K562 (cell line): Measurements from ENCODE around the gene GPSM3. TPM values are rescaled to one million over a fixed set of nuclear protein-coding genes. Genes with fewer than 3 reads are reported as not detected.

Experiments
- BRCA1 ChIP-seq, 2 experiments: fragments of 450-650 bp in 1 of 2; sonication (generic) in 1 of 2; formaldehyde crosslinking in 1 of 2; IDR thresholded peaks; 2 replicates each; pipeline versions ENCODE4 v1.5.0 to v1.6.1; 2017 to 2020; ENCODE audit warnings: mild to moderate bottlenecking in 1 of 2, missing genetic modification reagents in 1 of 2
- EGR1 ChIP-seq: fragments of 450-650 bp; conservative IDR thresholded peaks from 2 replicates; pipeline ENCODE4 v1.6.1; 2017; ENCODE audit warnings: mild to moderate bottlenecking
- FOSL1 ChIP-seq: fragments of 200-800 bp; sonication (Bioruptor generic); conservative IDR thresholded peaks from 2 replicates; pipeline ENCODE4 v1.6.1; 2016; ENCODE audit warnings: missing genetic modification characterization, missing compliant biosample characterization
- FOXM1 ChIP-seq, 2 experiments: fragments of 450-650 bp in 1 of 2; sonication (generic) in 1 of 2; formaldehyde crosslinking in 1 of 2; IDR thresholded peaks; 2 replicates each; pipeline versions ENCODE4 v1.6.1 to v1.9.0; 2017 to 2022; ENCODE audit warnings: low read depth in 2 of 2, mild to moderate bottlenecking in 2 of 2, missing genetic modification reagents in 1 of 2, moderate library complexity in 1 of 2
- HDAC1 ChIP-seq, 2 experiments: fragments of 450-650 bp; IDR thresholded peaks; 2 replicates each; pipeline ENCODE4 v1.6.1; 2016 to 2017; ENCODE audit warnings: inconsistent platforms in 1 of 2, mild to moderate bottlenecking in 1 of 2, moderate library complexity in 1 of 2
- HDAC2 ChIP-seq: fragments of 450-650 bp; IDR thresholded peaks from 2 replicates; pipeline ENCODE4 v1.6.1; 2016; ENCODE audit warnings: mild to moderate bottlenecking
- IFI16 ChIP-seq: fragments of 250-450 bp; sonication (Bioruptor Pico); IDR thresholded peaks from 2 replicates; pipeline ENCODE4 v2.1.2; 2022; ENCODE audit warnings: mild to moderate bottlenecking, inconsistent platforms
- MYC ChIP-seq, 2 experiments: fragments of 250-450 bp in 1 of 2; sonication (Bioruptor Pico) in 1 of 2; IDR thresholded peaks; 2 replicates each; pipeline versions ENCODE4 v1.5.1 to v1.6.1; 2012 to 2021; ENCODE audit warnings: low read depth in 2 of 2, borderline replicate concordance in 1 of 2, improper control_type of control experiment in 1 of 2, low read length in 1 of 2, mild to moderate bottlenecking in 1 of 2, moderate library complexity in 1 of 2
- PML ChIP-seq: IDR thresholded peaks from 2 replicates; pipeline ENCODE4 v1.6.1; 2012; ENCODE audit warnings: low read length, inconsistent platforms
- RB1 ChIP-seq: fragments of 450-650 bp; IDR thresholded peaks from 2 replicates; pipeline ENCODE4 v1.6.1; 2017; ENCODE audit warnings: low read depth, mild to moderate bottlenecking
- SIN3B ChIP-seq: fragments of 450-650 bp; IDR thresholded peaks from 2 replicates; pipeline ENCODE4 v1.6.1; 2017; ENCODE audit warnings: low read depth, mild to moderate bottlenecking, moderate library complexity
- STAT5B ChIP-seq: fragments of 250-450 bp; sonication (Bioruptor Pico); IDR thresholded peaks from 2 replicates; pipeline ENCODE4 v1.8.0; 2021; ENCODE audit warnings: mild to moderate bottlenecking, inconsistent platforms
- SUPT5H ChIP-seq: fragments of 450-650 bp; IDR thresholded peaks from 2 replicates; pipeline ENCODE4 v1.6.1; 2016
- TEAD4 ChIP-seq, 2 experiments: sonication (generic) in 1 of 2; formaldehyde crosslinking in 1 of 2; IDR thresholded peaks; 2 replicates each; pipeline versions ENCODE4 v1.6.1 to v1.8.0; 2012 to 2022; ENCODE audit warnings: borderline replicate concordance in 1 of 2, inconsistent platforms in 1 of 2, low read length in 1 of 2, mild to moderate bottlenecking in 1 of 2, missing genetic modification reagents in 1 of 2
- ZBTB7A ChIP-seq: IDR thresholded peaks from 2 replicates; pipeline ENCODE4 v1.6.1; 2011; ENCODE audit warnings: low read depth, mild to moderate bottlenecking, low read length, moderate library complexity, borderline replicate concordance; ENCODE audit not compliant: control insufficient read depth
- ZFX ChIP-seq: sonication (generic); formaldehyde crosslinking; IDR thresholded peaks from 2 replicates; pipeline ENCODE4 v1.8.0; 2022; ENCODE audit warnings: mild to moderate bottlenecking, missing genetic modification reagents, moderate library complexity
- polyA plus RNA-seq, 8 experiments: library from polyadenylated mRNA; depleted of rRNA in 4 of 8; stranded (reverse) in 5 of 8; unstranded in 3 of 8; fragments of >200 nt; fragmentation: Nextera tagmentation in 2 of 8; fragmentation: Illumina TruSeq in 1 of 8; extraction: Ambion mirVana in 2 of 8; extraction: Trizol in 1 of 8; gene quantifications; 2 replicates each; pipeline versions ENCODE4 v1.2.1 to v1.2.3, GENCODE V29; 2011 to 2014; ENCODE audit warnings: inconsistent platforms in 1 of 8, missing spikeins in 1 of 8
- total RNA-seq, 7 experiments: library from RNA; depleted of rRNA in 6 of 7; stranded (reverse); fragments of >200 nt in 6 of 7; fragmentation: Illumina TruSeq in 2 of 7; extraction: Trizol in 2 of 7; gene quantifications; 2 replicates each; pipeline versions ENCODE4 v1.2.1 to v1.2.3, GENCODE V29; 2011 to 2021; ENCODE audit warnings: low replicate concordance in 1 of 7
- TF ChIP-seq, protein P1 (sequence below): fragments of 200-800 bp; sonication (Bioruptor generic); IDR thresholded peaks from 2 replicates; pipeline ENCODE4 v1.6.1; 2016; ENCODE audit warnings: missing genetic modification characterization, missing compliant biosample characterization
- TF ChIP-seq, protein P2 (sequence below): fragments of 450-650 bp; formaldehyde crosslinking; IDR thresholded peaks from 2 replicates; pipeline ENCODE4 v1.4.0; 2020; ENCODE audit warnings: mild to moderate bottlenecking, mixed read lengths

GPSM3 gene
- total and polyA plus RNA-seq, 9 of the 15 experiments (the other 6 are each of a cell fraction or from before 2014, with no cell fraction given): 5.3 to 42.6 (median 24.4) TPM

DNA sequence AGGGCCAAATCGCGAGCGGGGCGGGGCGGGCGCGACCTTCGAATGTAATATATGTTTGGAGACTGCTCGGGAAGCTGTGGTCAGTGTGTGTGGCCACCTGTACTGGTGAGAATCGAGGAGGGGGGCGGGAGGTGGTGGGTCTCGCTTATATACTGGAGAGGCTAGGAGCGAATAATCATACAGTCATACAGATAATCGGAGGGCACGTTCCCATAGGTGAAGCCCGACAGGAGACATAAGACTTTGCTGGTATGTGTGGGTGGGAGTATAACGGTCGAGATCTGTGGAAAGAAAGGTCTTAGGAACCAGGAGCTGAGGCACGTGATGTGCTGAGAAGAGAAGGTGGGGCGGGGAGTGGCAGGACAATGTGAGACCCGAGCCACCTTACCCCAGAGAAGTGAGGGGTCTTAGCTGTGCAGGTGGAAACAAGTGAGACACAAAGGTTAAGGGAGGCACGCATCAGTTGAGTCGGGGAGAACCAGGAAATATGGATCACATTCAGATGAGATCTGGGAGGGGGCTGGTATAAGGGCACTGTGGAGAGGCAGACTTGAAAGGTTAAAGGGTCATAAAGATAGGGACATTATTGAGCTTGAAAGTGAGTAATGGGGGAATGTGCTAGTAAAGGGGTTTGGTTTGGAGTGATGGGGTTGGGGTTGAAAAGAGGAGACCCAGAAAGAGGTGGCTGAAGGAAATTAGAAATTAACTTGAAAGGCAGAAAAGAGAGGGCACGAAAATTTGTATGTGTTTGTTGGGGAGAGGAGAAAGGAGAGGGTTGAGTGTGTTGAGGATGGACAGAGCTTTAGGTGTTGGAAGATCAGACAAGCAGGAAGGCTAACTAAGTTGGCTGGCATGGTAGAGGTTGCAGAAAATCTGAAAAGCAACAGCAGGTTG is 13.6 kb downstream of the GPSM3 start (continued):
- TF ChIP-seq PML: no peak
- no peak for TF ChIP-seq BRCA1 (IDR thresholded peaks at IDR 0.05)
- TF ChIP-seq BRCA1 (CRISPR knock-in tag; IDR thresholded peaks at IDR 0.05): no peak
- peak; percentile 37; the same call in 1 of the 2 replicates for TF ChIP-seq SIN3B
- TF ChIP-seq HDAC1 (IDR thresholded peaks at IDR 0.05): peak in 1 of 2 experiments; percentile 78; a peak in 1 of 4 replicates
- TF ChIP-seq FOSL1: no peak
- TF ChIP-seq EGR1: peak; percentile 84; the same call in 1 of the 2 replicates
- TF ChIP-seq, protein P1, sequence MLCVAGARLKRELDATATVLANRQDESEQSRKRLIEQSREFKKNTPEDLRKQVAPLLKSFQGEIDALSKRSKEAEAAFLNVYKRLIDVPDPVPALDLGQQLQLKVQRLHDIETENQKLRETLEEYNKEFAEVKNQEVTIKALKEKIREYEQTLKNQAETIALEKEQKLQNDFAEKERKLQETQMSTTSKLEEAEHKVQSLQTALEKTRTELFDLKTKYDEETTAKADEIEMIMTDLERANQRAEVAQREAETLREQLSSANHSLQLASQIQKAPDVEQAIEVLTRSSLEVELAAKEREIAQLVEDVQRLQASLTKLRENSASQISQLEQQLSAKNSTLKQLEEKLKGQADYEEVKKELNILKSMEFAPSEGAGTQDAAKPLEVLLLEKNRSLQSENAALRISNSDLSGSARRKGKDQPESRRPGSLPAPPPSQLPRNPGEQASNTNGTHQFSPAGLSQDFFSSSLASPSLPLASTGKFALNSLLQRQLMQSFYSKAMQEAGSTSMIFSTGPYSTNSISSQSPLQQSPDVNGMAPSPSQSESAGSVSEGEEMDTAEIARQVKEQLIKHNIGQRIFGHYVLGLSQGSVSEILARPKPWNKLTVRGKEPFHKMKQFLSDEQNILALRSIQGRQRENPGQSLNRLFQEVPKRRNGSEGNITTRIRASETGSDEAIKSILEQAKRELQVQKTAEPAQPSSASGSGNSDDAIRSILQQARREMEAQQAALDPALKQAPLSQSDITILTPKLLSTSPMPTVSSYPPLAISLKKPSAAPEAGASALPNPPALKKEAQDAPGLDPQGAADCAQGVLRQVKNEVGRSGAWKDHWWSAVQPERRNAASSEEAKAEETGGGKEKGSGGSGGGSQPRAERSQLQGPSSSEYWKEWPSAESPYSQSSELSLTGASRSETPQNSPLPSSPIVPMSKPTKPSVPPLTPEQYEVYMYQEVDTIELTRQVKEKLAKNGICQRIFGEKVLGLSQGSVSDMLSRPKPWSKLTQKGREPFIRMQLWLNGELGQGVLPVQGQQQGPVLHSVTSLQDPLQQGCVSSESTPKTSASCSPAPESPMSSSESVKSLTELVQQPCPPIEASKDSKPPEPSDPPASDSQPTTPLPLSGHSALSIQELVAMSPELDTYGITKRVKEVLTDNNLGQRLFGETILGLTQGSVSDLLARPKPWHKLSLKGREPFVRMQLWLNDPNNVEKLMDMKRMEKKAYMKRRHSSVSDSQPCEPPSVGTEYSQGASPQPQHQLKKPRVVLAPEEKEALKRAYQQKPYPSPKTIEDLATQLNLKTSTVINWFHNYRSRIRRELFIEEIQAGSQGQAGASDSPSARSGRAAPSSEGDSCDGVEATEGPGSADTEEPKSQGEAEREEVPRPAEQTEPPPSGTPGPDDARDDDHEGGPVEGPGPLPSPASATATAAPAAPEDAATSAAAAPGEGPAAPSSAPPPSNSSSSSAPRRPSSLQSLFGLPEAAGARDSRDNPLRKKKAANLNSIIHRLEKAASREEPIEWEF (CRISPR knock-in tag): no peak
- no peak for TF ChIP-seq IFI16 (CRISPR knock-in tag)
- TF ChIP-seq ZFX (CRISPR knock-in tag): no peak
- TF ChIP-seq RB1: peak; percentile 7; the same call in 1 of the 2 replicates
- peak; percentile 19 for TF ChIP-seq TEAD4 (IDR thresholded peaks at IDR 0.05; ENCODE audit: low read length)
- no peak for TF ChIP-seq TEAD4 (CRISPR knock-in tag; IDR thresholded peaks at IDR 0.05; ENCODE audit: borderline replicate concordance)
- TF ChIP-seq ZBTB7A: peak; percentile 62; the same call in 1 of the 2 replicates
- peak; percentile 4; the same call in 1 of the 2 replicates for TF ChIP-seq FOXM1 (IDR thresholded peaks at IDR 0.05; ENCODE audit: low read depth)
- TF ChIP-seq FOXM1 (CRISPR knock-in tag; IDR thresholded peaks at IDR 0.05; ENCODE audit: low read depth): no peak
- no peak for TF ChIP-seq STAT5B (CRISPR knock-in tag)
- TF ChIP-seq, protein P2, sequence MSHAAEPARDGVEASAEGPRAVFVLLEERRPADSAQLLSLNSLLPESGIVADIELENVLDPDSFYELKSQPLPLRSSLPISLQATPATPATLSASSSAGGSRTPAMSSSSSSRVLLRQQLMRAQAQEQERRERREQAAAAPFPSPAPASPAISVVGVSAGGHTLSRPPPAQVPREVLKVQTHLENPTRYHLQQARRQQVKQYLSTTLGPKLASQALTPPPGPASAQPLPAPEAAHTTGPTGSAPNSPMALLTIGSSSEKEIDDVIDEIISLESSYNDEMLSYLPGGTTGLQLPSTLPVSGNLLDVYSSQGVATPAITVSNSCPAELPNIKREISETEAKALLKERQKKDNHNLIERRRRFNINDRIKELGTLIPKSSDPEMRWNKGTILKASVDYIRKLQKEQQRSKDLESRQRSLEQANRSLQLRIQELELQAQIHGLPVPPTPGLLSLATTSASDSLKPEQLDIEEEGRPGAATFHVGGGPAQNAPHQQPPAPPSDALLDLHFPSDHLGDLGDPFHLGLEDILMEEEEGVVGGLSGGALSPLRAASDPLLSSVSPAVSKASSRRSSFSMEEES (CRISPR knock-in tag): peak; percentile 64
- TF ChIP-seq SUPT5H: peak; percentile 38
- peak; percentile 41; the same call in 1 of the 2 replicates for TF ChIP-seq MYC (IDR thresholded peaks at IDR 0.05; ENCODE audit: low read depth, low read length)
- no peak for TF ChIP-seq MYC (CRISPR knock-in tag; IDR thresholded peaks at IDR 0.05; ENCODE audit: borderline replicate concordance, low read depth)
- peak; percentile 54; the same call in 1 of the 2 replicates for TF ChIP-seq HDAC2
